H9 (cell line): ENCODE data around the gene SYCE3. TPM values are rescaled to one million over a fixed set of nuclear protein-coding genes. Genes with fewer than 3 reads are reported as not detected.
A peak's percentile ranks its signal among the peaks of the same experiment; 100 is the strongest.

ENCODE experiments used
- DNase-seq: peaks from one replicate; pipeline ENCODE4 v3.0.0-alpha.2; 2017
- H2AFZ ChIP-seq: one replicate; pipeline ENCODE4 v1.6.1; 2013; ENCODE audit warnings: mild to moderate bottlenecking, low read length, control low read depth, moderate library complexity
- H2AK5ac ChIP-seq: 2 replicates; pipeline ENCODE4 v1.6.1; 2013; ENCODE audit warnings: low read length, control low read depth, mixed read lengths; ENCODE audit not compliant: insufficient read length
- H2BK120ac ChIP-seq: one replicate; pipeline ENCODE4 v1.6.1; 2013; ENCODE audit warnings: low read depth, mild to moderate bottlenecking, low read length, control low read depth, inconsistent platforms; ENCODE audit not compliant: poor library complexity, severe bottlenecking
- H2BK12ac ChIP-seq: 2 replicates; pipeline ENCODE4 v1.6.1; 2013; ENCODE audit warnings: low read length, control low read depth, mixed read lengths, low read depth; ENCODE audit not compliant: insufficient read length
- H2BK15ac ChIP-seq: 2 replicates; pipeline ENCODE4 v1.6.1; 2013; ENCODE audit warnings: low read depth, low read length, control low read depth
- H2BK20ac ChIP-seq: one replicate; pipeline ENCODE4 v1.6.1; 2013; ENCODE audit warnings: low read depth, mild to moderate bottlenecking, low read length, control low read depth, inconsistent platforms; ENCODE audit not compliant: poor library complexity, severe bottlenecking
- H2BK5ac ChIP-seq: 2 replicates; pipeline ENCODE4 v1.6.1; 2013; ENCODE audit warnings: low read length, control low read depth, mixed read lengths; ENCODE audit not compliant: insufficient read length
- H3K14ac ChIP-seq: 2 replicates; pipeline ENCODE4 v1.6.1; 2013; ENCODE audit warnings: low read length, control low read depth; ENCODE audit not compliant: insufficient read depth
- H3K18ac ChIP-seq: 2 replicates; pipeline ENCODE4 v1.6.1; 2013; ENCODE audit warnings: low read depth, mild to moderate bottlenecking, mixed read lengths, low read length, control low read depth; ENCODE audit not compliant: insufficient read length
- H3K23ac ChIP-seq: 2 replicates; pipeline ENCODE4 v1.6.1; 2013; ENCODE audit warnings: low read length, control low read depth, mixed read lengths, low read depth; ENCODE audit not compliant: insufficient read length
- H3K23me2 ChIP-seq: 2 replicates; pipeline ENCODE4 v1.6.1; 2013; ENCODE audit warnings: low read depth, mild to moderate bottlenecking, mixed read lengths, low read length, control low read depth; ENCODE audit not compliant: insufficient read length, poor library complexity, severe bottlenecking
- H3K27ac ChIP-seq: 2 replicates; pipeline ENCODE4 v1.5.1; 2013; ENCODE audit warnings: low read length, control low read depth, mixed read lengths, low read depth; ENCODE audit not compliant: insufficient read length
- H3K27me3 ChIP-seq: 2 replicates; pipeline ENCODE4 v1.6.1; 2013; ENCODE audit warnings: low read length, control low read depth, inconsistent platforms; ENCODE audit not compliant: insufficient read depth
- H3K4ac ChIP-seq: 2 replicates; pipeline ENCODE4 v1.6.1; 2013; ENCODE audit warnings: low read depth, mild to moderate bottlenecking, control low read depth, inconsistent platforms, low read length, moderate library complexity
- H3K4me1 ChIP-seq: 2 replicates; pipeline ENCODE4 v1.6.1; 2013; ENCODE audit warnings: low read length, control low read depth, inconsistent platforms; ENCODE audit not compliant: insufficient read depth
- H3K4me2 ChIP-seq: 2 replicates; pipeline ENCODE4 v1.6.1; 2013; ENCODE audit warnings: low read length, control low read depth, mixed read lengths; ENCODE audit not compliant: insufficient read length, insufficient read depth
- H3K56ac ChIP-seq: 2 replicates; pipeline ENCODE4 v1.6.1; 2013; ENCODE audit warnings: low read depth, mild to moderate bottlenecking, mixed read lengths, low read length, control low read depth; ENCODE audit not compliant: insufficient read length
- H3K79me1 ChIP-seq: 2 replicates; pipeline ENCODE4 v1.6.1; 2013; ENCODE audit warnings: low read depth, mild to moderate bottlenecking, moderate library complexity, low read length, control low read depth, inconsistent platforms; ENCODE audit not compliant: insufficient read depth, poor library complexity, severe bottlenecking
- H3K79me2 ChIP-seq: 2 replicates; pipeline ENCODE4 v1.6.1; 2013; ENCODE audit warnings: low read length, control low read depth, inconsistent platforms; ENCODE audit not compliant: insufficient read depth
- H3K9ac ChIP-seq: 2 replicates; pipeline ENCODE4 v1.6.1; 2013; ENCODE audit warnings: low read length, control low read depth, mixed read lengths; ENCODE audit not compliant: insufficient read length; ENCODE audit errors: extremely low read depth
- H3K9me3 ChIP-seq: one replicate; pipeline ENCODE4 v1.6.1; 2013; ENCODE audit warnings: low read depth, low read length, inconsistent platforms; ENCODE audit not compliant: control insufficient read depth
- H3T11ph ChIP-seq: one replicate; pipeline ENCODE4 v1.6.1; 2013; ENCODE audit warnings: mild to moderate bottlenecking, low read length, control low read depth, inconsistent platforms
- H4K20me1 ChIP-seq: one replicate; pipeline ENCODE4 v1.6.1; 2013; ENCODE audit not compliant: control insufficient read depth, insufficient read length, insufficient read depth
- H4K5ac ChIP-seq: 2 replicates; pipeline ENCODE4 v1.6.1; 2013; ENCODE audit warnings: low read depth, mild to moderate bottlenecking, mixed read lengths, low read length, control low read depth; ENCODE audit not compliant: insufficient read length
- H4K8ac ChIP-seq: replicated peaks from 2 replicates; pipeline ENCODE4 v1.6.1; 2013; ENCODE audit warnings: low read length, control low read depth, mixed read lengths, low read depth; ENCODE audit not compliant: insufficient read length
- H4K91ac ChIP-seq: 2 replicates; pipeline ENCODE4 v1.6.1; 2013; ENCODE audit warnings: low read depth, mild to moderate bottlenecking, moderate library complexity, mixed read lengths, low read length, control low read depth; ENCODE audit not compliant: insufficient read length
- H3K27ac Mint-ChIP-seq, 3 experiments: 2 replicates in 2 of 3; 3 replicates in 1 of 3; pipeline ENCODE4 v1.8.0; 2020 to 2021; ENCODE audit warnings: mixed read lengths in 3 of 3, mild to moderate bottlenecking in 1 of 3, moderate library complexity in 1 of 3
- H3K27me3 Mint-ChIP-seq: 2 replicates; pipeline ENCODE4 v1.8.0; 2021; ENCODE audit warnings: low read depth, mild to moderate bottlenecking, moderate library complexity, mixed read lengths
- H3K36me3 Mint-ChIP-seq, 3 experiments: 2 replicates in 2 of 3; 3 replicates in 1 of 3; pipeline ENCODE4 v1.8.0; 2020 to 2021; ENCODE audit warnings: low read depth in 3 of 3, mixed read lengths in 3 of 3; ENCODE audit not compliant: insufficient read depth in 1 of 3
- H3K4me1 Mint-ChIP-seq, 2 experiments: 2 replicates each; pipeline ENCODE4 v1.8.0; 2020; ENCODE audit warnings: mixed read lengths in 2 of 2
- H3K4me3 Mint-ChIP-seq, 2 experiments: 2 replicates in 1 of 2; 3 replicates in 1 of 2; pipeline ENCODE4 v1.8.0; 2020 to 2021; ENCODE audit warnings: mild to moderate bottlenecking in 2 of 2, mixed read lengths in 2 of 2, moderate library complexity in 1 of 2
- H3K9me3 Mint-ChIP-seq, 2 experiments: 2 replicates in 1 of 2; 3 replicates in 1 of 2; pipeline ENCODE4 v1.8.0; 2020; ENCODE audit warnings: mild to moderate bottlenecking in 2 of 2, mixed read lengths in 2 of 2, moderate library complexity in 1 of 2
- WGBS: extraction: QIAGEN DNeasy Blood & Tissue Kit; methylation state at CpG from one replicate; pipeline ENCODE4 v1.1.7; 2013; ENCODE audit warnings: missing lambda C conversion rate, low lambda C conversion rate, mixed read lengths; ENCODE audit not compliant: insufficient read length; ENCODE audit errors: extremely low coverage; 5-methylcytosine and 5-hydroxymethylcytosine counted together
- total RNA-seq: library from RNA; stranded (reverse); gene quantifications from 2 replicates; pipeline ENCODE4 v1.2.1, GENCODE V29; 2021
- TF ChIP-seq, protein P1 (sequence below): fragments of 200-600 bp; sonication (generic); conservative IDR thresholded peaks from 3 replicates; pipeline ENCODE4 v1.8.0; 2021; ENCODE audit warnings: antibody characterized with exemption, mild to moderate bottlenecking

Gene SYCE3
- total RNA-seq, 1 experiment from 2014 or later: 0.85 TPM

- Mint-ChIP-seq H3K4me3 (no peak overlapping the region), H3K36me3 (peaks cover 0 to 3% (median 0%) of the 10 kb centered on the region in 3 experiments; a peak in 2 of 7 replicates), H3K4me1 (peaks cover 5 to 8% of the 10 kb centered on the region in 2 experiments), H3K27me3 (peaks cover 3% of the 10 kb centered on the region), H3K27ac (no peak overlapping the region), H3K9me3 (no peaks in the 10 kb centered on the region)
- Histone ChIP-seq H3K27ac (no peak overlapping the region), H2BK20ac (no peak overlapping the region), H3K56ac (no peak overlapping the region), H2BK15ac (no peak overlapping the region), H3K23ac (no peak overlapping the region), H2BK120ac (no peak overlapping the region), H3K9me3 (no peaks in the 10 kb centered on the region), H3K18ac (no peak overlapping the region), H4K8ac (no peak overlapping the region), H3K4me2 (no peak overlapping the region), H2BK5ac (no peak overlapping the region), H3K14ac (no peak overlapping the region), H4K5ac (no peak overlapping the region), H4K91ac (no peak overlapping the region), H2BK12ac (no peak overlapping the region), H4K20me1 (no peaks in the 10 kb centered on the region), H3K27me3 (no peaks in the 10 kb centered on the region), H3T11ph (no peak overlapping the region), H2AFZ (no peak overlapping the region), H3K9ac (no peak overlapping the region), H3K79me2 (no peaks in the 10 kb centered on the region), H3K4ac (no peak overlapping the region), H3K79me1 (no peaks in the 10 kb centered on the region), H3K23me2 (peaks cover 8% of the 10 kb centered on the region), H2AK5ac (no peak overlapping the region), H3K4me1 (no peaks in the 10 kb centered on the region)
- DNase-seq: peak; percentile 15
- TF ChIP-seq, protein P1, sequence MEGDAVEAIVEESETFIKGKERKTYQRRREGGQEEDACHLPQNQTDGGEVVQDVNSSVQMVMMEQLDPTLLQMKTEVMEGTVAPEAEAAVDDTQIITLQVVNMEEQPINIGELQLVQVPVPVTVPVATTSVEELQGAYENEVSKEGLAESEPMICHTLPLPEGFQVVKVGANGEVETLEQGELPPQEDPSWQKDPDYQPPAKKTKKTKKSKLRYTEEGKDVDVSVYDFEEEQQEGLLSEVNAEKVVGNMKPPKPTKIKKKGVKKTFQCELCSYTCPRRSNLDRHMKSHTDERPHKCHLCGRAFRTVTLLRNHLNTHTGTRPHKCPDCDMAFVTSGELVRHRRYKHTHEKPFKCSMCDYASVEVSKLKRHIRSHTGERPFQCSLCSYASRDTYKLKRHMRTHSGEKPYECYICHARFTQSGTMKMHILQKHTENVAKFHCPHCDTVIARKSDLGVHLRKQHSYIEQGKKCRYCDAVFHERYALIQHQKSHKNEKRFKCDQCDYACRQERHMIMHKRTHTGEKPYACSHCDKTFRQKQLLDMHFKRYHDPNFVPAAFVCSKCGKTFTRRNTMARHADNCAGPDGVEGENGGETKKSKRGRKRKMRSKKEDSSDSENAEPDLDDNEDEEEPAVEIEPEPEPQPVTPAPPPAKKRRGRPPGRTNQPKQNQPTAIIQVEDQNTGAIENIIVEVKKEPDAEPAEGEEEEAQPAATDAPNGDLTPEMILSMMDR: no peak
- WGBS: no CpG with 5 or more reads among the region's 24 CpGs
Observed at GRCh38 chr22:50502628-50503474, 59.9 kb downstream of the SYCE3 start.
